T-helper 17 cell (primary cell): ENCODE data around the gene PMPCB. TPM values are rescaled to one million over a fixed set of nuclear protein-coding genes. Genes with fewer than 3 reads are reported as not detected.
"Not testable (repeated sequence)": the region's sequence is repeated elsewhere in the genome, so short reads cannot be mapped to it uniquely, and the experiment has no call there.

ENCODE experiments used
- ATAC-seq: fragments of 150-1000 bp; cut with Tn5 transposase; 2 replicates; pipeline ENCODE4 v1.10.0; 2021; ENCODE audit warnings: mild to moderate bottlenecking, moderate library complexity
- DNase-seq, 3 donors: peaks; one replicate each; pipeline versions ENCODE4 v3.0.0 to v3.0.0-alpha.2; 2020 to 2021
- H3K9me3 ChIP-seq: one replicate; pipeline ENCODE4 v1.7.0; 2013; ENCODE audit warnings: low read length, mild to moderate bottlenecking; ENCODE audit not compliant: control insufficient read depth, poor library complexity, severe bottlenecking
- H3K27ac Mint-ChIP-seq: one replicate; pipeline ENCODE4 v1.8.0; 2022; ENCODE audit warnings: mild to moderate bottlenecking, moderate library complexity, mixed read lengths
- H3K27me3 Mint-ChIP-seq: one replicate; pipeline ENCODE4 v1.8.0; 2022; ENCODE audit warnings: mixed read lengths
- H3K36me3 Mint-ChIP-seq: one replicate; pipeline ENCODE4 v1.8.0; 2022; ENCODE audit warnings: low read depth, mixed read lengths
- H3K4me1 Mint-ChIP-seq: one replicate; pipeline ENCODE4 v1.8.0; 2022; ENCODE audit warnings: mild to moderate bottlenecking, mixed read lengths
- H3K4me3 Mint-ChIP-seq: one replicate; pipeline ENCODE4 v1.8.0; 2022; ENCODE audit warnings: mild to moderate bottlenecking, moderate library complexity, mixed read lengths
- total RNA-seq, 4 donors: library from RNA in 2 of 4; stranded (reverse) in 2 of 4; gene quantifications; one replicate each; pipeline ENCODE4 v1.2.3 and lab custom pipeline; 2022 to 2026

Gene PMPCB
- total RNA-seq = 10 to 100 TPM; 73.9 to 80.8 TPM
- total RNA-seq (lab: John Stamatoyannopoulos, UW) = 113 to 141 reads per million in 2 donors

- Mint-ChIP-seq H3K4me3 (peak within 1 kb of the TSS; percentile 94), H3K36me3 (no peaks in the 10 kb centered on the region), H3K4me1 (peaks cover 25% of the 10 kb centered on the region), H3K27me3 (peaks cover 10% of the 10 kb centered on the region), H3K27ac (peak within 1 kb of the TSS; percentile 85)
- H3K9me3 ChIP-seq = no peaks in the 10 kb centered on the region
- ATAC-seq (peak; percentile 99), DNase-seq (peak; percentile 89 to 96 (median 92))
Observed at GRCh38 chr7:103296901-103297836, at the start of gene PMPCB. Gene PMPCB, plus strand, starts transcription at chr7:103297435. Its CDS starts 25 bp downstream, at chr7:103297460.

- not testable (repeated sequence) for DNase-seq, H3K4me1 Mint-ChIP-seq, H3K27me3 Mint-ChIP-seq, H3K36me3 Mint-ChIP-seq, H3K27ac Mint-ChIP-seq, H3K9me3 ChIP-seq, ATAC-seq, H3K4me3 Mint-ChIP-seq
Observed at GRCh38 chr7:103253699-103254506, 43.3 kb upstream of the PMPCB start.

GRCh38 chr7:103264054-103264453 is 33.2 kb upstream of the PMPCB start:
- not testable (repeated sequence) for H3K27ac Mint-ChIP-seq, H3K9me3 ChIP-seq, DNase-seq, H3K4me3 Mint-ChIP-seq, H3K4me1 Mint-ChIP-seq, ATAC-seq, H3K27me3 Mint-ChIP-seq, H3K36me3 Mint-ChIP-seq

- not testable (repeated sequence) for H3K27me3 Mint-ChIP-seq, H3K4me1 Mint-ChIP-seq, H3K36me3 Mint-ChIP-seq, H3K4me3 Mint-ChIP-seq, ATAC-seq, H3K9me3 ChIP-seq, H3K27ac Mint-ChIP-seq, DNase-seq
Observed at GRCh38 chr7:103266229-103266628, 31.0 kb upstream of the PMPCB start.

GRCh38 chr7:103273374-103273773 is 23.9 kb upstream of the PMPCB start:
- not testable (repeated sequence) for ATAC-seq, H3K27me3 Mint-ChIP-seq, H3K4me3 Mint-ChIP-seq, H3K27ac Mint-ChIP-seq, H3K4me1 Mint-ChIP-seq, H3K36me3 Mint-ChIP-seq, H3K9me3 ChIP-seq, DNase-seq

- not testable (repeated sequence) for H3K27me3 Mint-ChIP-seq, H3K4me1 Mint-ChIP-seq, H3K4me3 Mint-ChIP-seq, H3K36me3 Mint-ChIP-seq, H3K27ac Mint-ChIP-seq, DNase-seq, H3K9me3 ChIP-seq, ATAC-seq
Observed at GRCh38 chr7:103274867-103275266, 22.4 kb upstream of the PMPCB start.

GRCh38 chr7:103278195-103278594 is 19.0 kb upstream of the PMPCB start:
- H3K4me1 Mint-ChIP-seq = peaks cover 17% of the 10 kb centered on the region
- H3K36me3 Mint-ChIP-seq, DNase-seq, H3K27ac Mint-ChIP-seq, H3K27me3 Mint-ChIP-seq, H3K9me3 ChIP-seq, ATAC-seq, H3K4me3 Mint-ChIP-seq: not testable (repeated sequence)

GRCh38 chr7:103279636-103279962 is 17.6 kb upstream of the PMPCB start:
- peak overlapping the region; percentile 97 for H3K4me3 Mint-ChIP-seq
- not testable (repeated sequence) for H3K36me3 Mint-ChIP-seq, H3K9me3 ChIP-seq, H3K27me3 Mint-ChIP-seq
- DNase-seq = peak in 1 of 3 donors; percentile 13
- H3K27ac Mint-ChIP-seq = peak overlapping the region; percentile 97
- ATAC-seq = peak; percentile 12
- H3K4me1 Mint-ChIP-seq = peaks cover 17% of the 10 kb centered on the region

- H3K27ac Mint-ChIP-seq = peak overlapping the region; percentile 97
- H3K4me1 Mint-ChIP-seq = peaks cover 17% of the 10 kb centered on the region
- DNase-seq (peak; percentile 83 to 90 (median 88)), ATAC-seq (peak; percentile 94)
- H3K36me3 Mint-ChIP-seq, H3K9me3 ChIP-seq, H3K27me3 Mint-ChIP-seq: not testable (repeated sequence)
- H3K4me3 Mint-ChIP-seq = peak overlapping the region; percentile 97
Observed at GRCh38 chr7:103279963-103280802, 17.1 kb upstream of the PMPCB start.

- H3K4me1 Mint-ChIP-seq = peaks cover 17% of the 10 kb centered on the region
- not testable (repeated sequence) for H3K36me3 Mint-ChIP-seq, ATAC-seq, H3K27me3 Mint-ChIP-seq, H3K9me3 ChIP-seq
- peak in 1 of 3 donors; percentile 6 for DNase-seq
- peak overlapping the region; percentile 97 for H3K4me3 Mint-ChIP-seq
- H3K27ac Mint-ChIP-seq = peak overlapping the region; percentile 97
Observed at GRCh38 chr7:103280803-103281155, 16.5 kb upstream of the PMPCB start.

GRCh38 chr7:103282802-103283427 is 14.3 kb upstream of the PMPCB start:
- H3K36me3 Mint-ChIP-seq, H3K27ac Mint-ChIP-seq, DNase-seq, H3K4me3 Mint-ChIP-seq, H3K9me3 ChIP-seq, H3K27me3 Mint-ChIP-seq, ATAC-seq: not testable (repeated sequence)
- peaks cover 17% of the 10 kb centered on the region for H3K4me1 Mint-ChIP-seq

- ATAC-seq (no peak), DNase-seq (no peak)
- H3K9me3 ChIP-seq = no peaks in the 10 kb centered on the region
- no peak overlapping the region for H3K4me3 Mint-ChIP-seq
- H3K27me3 Mint-ChIP-seq = peaks cover 32% of the 10 kb centered on the region
- H3K27ac Mint-ChIP-seq = peak overlapping the region; percentile 49
- H3K36me3 Mint-ChIP-seq = no peaks in the 10 kb centered on the region
- H3K4me1 Mint-ChIP-seq = peaks cover 10% of the 10 kb centered on the region
Observed at GRCh38 chr7:103292122-103292521, 5.1 kb upstream of the PMPCB start.
